ENCODE measurements around the gene CKAP4.

The CKAP4 gene

GRCh38 chr12:106194351-106194750 lies 53.5 kb downstream of the CKAP4 start:
- 100% methylated on average over 2 of the region's 3 CpGs for WGBS
- Histone ChIP-seq H3K36me3 (ENCODE audit: insufficient read depth, low read length) (no peaks in the 10 kb centered on the region), H3K4me1 (ENCODE audit: insufficient read depth, low read length) (no peaks in the 10 kb centered on the region), H3K9ac (ENCODE audit: low read depth, low read length) (no peak overlapping the region), H3K27ac (ENCODE audit: low read depth, low read length) (no peak overlapping the region), H3K27me3 (ENCODE audit: insufficient read depth, low read length) (no peaks in the 10 kb centered on the region), H3K9me3 (ENCODE audit: insufficient read depth, low read depth, low read length) (no peaks in the 10 kb centered on the region), H3K4me3 (ENCODE audit: low read length) (no peak overlapping the region)

GRCh38 chr12:106193394-106194215 lies 54.2 kb downstream of the CKAP4 start:
- 86% methylated on average over 10 of the region's 10 CpGs for WGBS
- Histone ChIP-seq H3K4me1 (ENCODE audit: insufficient read depth, low read length) (peaks cover 5% of the 10 kb centered on the region; the same call in 1 of the 2 replicates), H3K9me3 (ENCODE audit: insufficient read depth, low read depth, low read length) (no peaks in the 10 kb centered on the region), H3K27ac (ENCODE audit: low read depth, low read length) (no peak overlapping the region), H3K27me3 (ENCODE audit: insufficient read depth, low read length) (no peaks in the 10 kb centered on the region), H3K4me3 (ENCODE audit: low read length) (no peak overlapping the region), H3K36me3 (ENCODE audit: insufficient read depth, low read length) (no peaks in the 10 kb centered on the region), H3K9ac (ENCODE audit: low read depth, low read length) (no peak overlapping the region)

- 92% methylated on average over 4 of the region's 4 CpGs for WGBS
- H3K4me1 ChIP-seq (ENCODE audit: insufficient read depth, low read length): peaks cover 5% of the 10 kb centered on the region; the same call in 1 of the 2 replicates
- H3K9ac ChIP-seq (ENCODE audit: low read depth, low read length): no peak overlapping the region
- H3K4me3 ChIP-seq (ENCODE audit: low read length): no peak overlapping the region
- no peaks in the 10 kb centered on the region for H3K36me3 ChIP-seq (ENCODE audit: insufficient read depth, low read length)
- no peaks in the 10 kb centered on the region for H3K9me3 ChIP-seq (ENCODE audit: insufficient read depth, low read depth, low read length)
- no peaks in the 10 kb centered on the region for H3K27me3 ChIP-seq (ENCODE audit: insufficient read depth, low read length)
- no peak overlapping the region for H3K27ac ChIP-seq (ENCODE audit: low read depth, low read length)
Observed at GRCh38 chr12:106192659-106193393, 55.0 kb downstream of the CKAP4 start.

GRCh38 chr12:106190581-106190980 lies 57.2 kb downstream of the CKAP4 start:
- H3K4me1 ChIP-seq (ENCODE audit: insufficient read depth, low read length): peaks cover 5% of the 10 kb centered on the region; the same call in 1 of the 2 replicates
- no peaks in the 10 kb centered on the region for H3K27me3 ChIP-seq (ENCODE audit: insufficient read depth, low read length)
- H3K9ac ChIP-seq (ENCODE audit: low read depth, low read length): no peak overlapping the region
- no peaks in the 10 kb centered on the region for H3K36me3 ChIP-seq (ENCODE audit: insufficient read depth, low read length)
- no peak overlapping the region for H3K4me3 ChIP-seq (ENCODE audit: low read length)
- WGBS: 98% methylated on average over 3 of the region's 3 CpGs
- no peaks in the 10 kb centered on the region for H3K9me3 ChIP-seq (ENCODE audit: insufficient read depth, low read depth, low read length)
- no peak overlapping the region for H3K27ac ChIP-seq (ENCODE audit: low read depth, low read length)

GRCh38 chr12:106189341-106189740 lies 58.5 kb downstream of the CKAP4 start:
- WGBS: 90% methylated on average over 4 of the region's 4 CpGs

GRCh38 chr12:106188256-106188655 lies 59.6 kb downstream of the CKAP4 start:
- Histone ChIP-seq H3K4me3 (ENCODE audit: low read length) (no peak overlapping the region), H3K27me3 (ENCODE audit: insufficient read depth, low read length) (no peaks in the 10 kb centered on the region), H3K27ac (ENCODE audit: low read depth, low read length) (no peak overlapping the region), H3K36me3 (ENCODE audit: insufficient read depth, low read length) (no peaks in the 10 kb centered on the region), H3K9me3 (ENCODE audit: insufficient read depth, low read depth, low read length) (no peaks in the 10 kb centered on the region), H3K4me1 (ENCODE audit: insufficient read depth, low read length) (peaks cover 5% of the 10 kb centered on the region; the same call in 1 of the 2 replicates), H3K9ac (ENCODE audit: low read depth, low read length) (no peak overlapping the region)
- 46% methylated on average over 10 of the region's 10 CpGs for WGBS

More at GRCh38 chr12:106189341-106189740, 58.5 kb downstream of the CKAP4 start:
- H3K4me3 ChIP-seq (ENCODE audit: low read length): no peak overlapping the region
- H3K9ac ChIP-seq (ENCODE audit: low read depth, low read length): no peak overlapping the region
- H3K36me3 ChIP-seq (ENCODE audit: insufficient read depth, low read length): no peaks in the 10 kb centered on the region
- H3K9me3 ChIP-seq (ENCODE audit: insufficient read depth, low read depth, low read length): no peaks in the 10 kb centered on the region
- peaks cover 5% of the 10 kb centered on the region; the same call in 1 of the 2 replicates for H3K4me1 ChIP-seq (ENCODE audit: insufficient read depth, low read length)
- no peaks in the 10 kb centered on the region for H3K27me3 ChIP-seq (ENCODE audit: insufficient read depth, low read length)
- no peak overlapping the region for H3K27ac ChIP-seq (ENCODE audit: low read depth, low read length)

Measured in HUES64 (cell line).